ENCODE measurements around the gene LRRK1. TPM values are rescaled to one million over a fixed set of nuclear protein-coding genes. Genes with fewer than 3 reads are reported as not detected.

Gene LRRK1
- total RNA-seq, 2 donors from 2014 or later, result 18.6 to 20.3 TPM

DNA sequence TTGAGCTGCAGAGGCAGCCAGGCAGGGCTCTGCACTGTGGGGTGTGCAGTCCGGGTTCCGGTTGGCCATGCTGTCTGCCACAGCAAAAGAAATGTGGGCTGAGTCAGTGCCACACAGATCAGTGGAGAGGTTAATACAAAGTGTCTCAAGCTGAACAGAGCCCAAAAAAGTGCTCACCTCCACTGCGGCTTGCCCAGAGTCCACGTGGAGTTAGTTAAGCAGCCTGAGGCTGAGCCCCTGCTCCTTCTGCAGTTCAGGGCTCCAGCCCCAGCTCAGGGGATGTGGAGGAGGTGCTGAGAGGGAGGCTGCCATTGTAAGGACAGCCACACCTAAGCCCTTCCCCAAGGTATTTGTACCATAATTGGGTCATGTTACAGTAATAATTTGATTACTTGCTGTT, 85.3 kb downstream of the LRRK1 start:
- intact Hi-C loops (cut with DNase I), result loop anchor here (10.0 kb wide), 1 partner anchor 660 kb away; the partner anchor contains the start of gene ADAMTS17
- peaks cover 5% of the 10 kb centered on the region for H3K4me1 ChIP-seq (replicated peaks)
- H3K4me3 ChIP-seq, result no peak overlapping the region
- no peaks in the 10 kb centered on the region for H3K27me3 ChIP-seq (replicated peaks; ENCODE audit: insufficient read depth)
- H3K36me3 ChIP-seq, result no peaks in the 10 kb centered on the region
- TF ChIP-seq POLR2A (IDR thresholded peaks at IDR 0.05) (no peak), POLR2AphosphoS5 (IDR thresholded peaks at IDR 0.05) (no peak)
- TF ChIP-seq, protein P1, sequence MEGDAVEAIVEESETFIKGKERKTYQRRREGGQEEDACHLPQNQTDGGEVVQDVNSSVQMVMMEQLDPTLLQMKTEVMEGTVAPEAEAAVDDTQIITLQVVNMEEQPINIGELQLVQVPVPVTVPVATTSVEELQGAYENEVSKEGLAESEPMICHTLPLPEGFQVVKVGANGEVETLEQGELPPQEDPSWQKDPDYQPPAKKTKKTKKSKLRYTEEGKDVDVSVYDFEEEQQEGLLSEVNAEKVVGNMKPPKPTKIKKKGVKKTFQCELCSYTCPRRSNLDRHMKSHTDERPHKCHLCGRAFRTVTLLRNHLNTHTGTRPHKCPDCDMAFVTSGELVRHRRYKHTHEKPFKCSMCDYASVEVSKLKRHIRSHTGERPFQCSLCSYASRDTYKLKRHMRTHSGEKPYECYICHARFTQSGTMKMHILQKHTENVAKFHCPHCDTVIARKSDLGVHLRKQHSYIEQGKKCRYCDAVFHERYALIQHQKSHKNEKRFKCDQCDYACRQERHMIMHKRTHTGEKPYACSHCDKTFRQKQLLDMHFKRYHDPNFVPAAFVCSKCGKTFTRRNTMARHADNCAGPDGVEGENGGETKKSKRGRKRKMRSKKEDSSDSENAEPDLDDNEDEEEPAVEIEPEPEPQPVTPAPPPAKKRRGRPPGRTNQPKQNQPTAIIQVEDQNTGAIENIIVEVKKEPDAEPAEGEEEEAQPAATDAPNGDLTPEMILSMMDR (IDR thresholded peaks at IDR 0.05), result no peak
- no peak overlapping the region for H3K27ac ChIP-seq
- no peak for DNase-seq (ENCODE audit: low spot score)
- H3K9me3 ChIP-seq, result no peaks in the 10 kb centered on the region
- 96% methylated on average over 4 of the region's 4 CpGs for WGBS

DNA sequence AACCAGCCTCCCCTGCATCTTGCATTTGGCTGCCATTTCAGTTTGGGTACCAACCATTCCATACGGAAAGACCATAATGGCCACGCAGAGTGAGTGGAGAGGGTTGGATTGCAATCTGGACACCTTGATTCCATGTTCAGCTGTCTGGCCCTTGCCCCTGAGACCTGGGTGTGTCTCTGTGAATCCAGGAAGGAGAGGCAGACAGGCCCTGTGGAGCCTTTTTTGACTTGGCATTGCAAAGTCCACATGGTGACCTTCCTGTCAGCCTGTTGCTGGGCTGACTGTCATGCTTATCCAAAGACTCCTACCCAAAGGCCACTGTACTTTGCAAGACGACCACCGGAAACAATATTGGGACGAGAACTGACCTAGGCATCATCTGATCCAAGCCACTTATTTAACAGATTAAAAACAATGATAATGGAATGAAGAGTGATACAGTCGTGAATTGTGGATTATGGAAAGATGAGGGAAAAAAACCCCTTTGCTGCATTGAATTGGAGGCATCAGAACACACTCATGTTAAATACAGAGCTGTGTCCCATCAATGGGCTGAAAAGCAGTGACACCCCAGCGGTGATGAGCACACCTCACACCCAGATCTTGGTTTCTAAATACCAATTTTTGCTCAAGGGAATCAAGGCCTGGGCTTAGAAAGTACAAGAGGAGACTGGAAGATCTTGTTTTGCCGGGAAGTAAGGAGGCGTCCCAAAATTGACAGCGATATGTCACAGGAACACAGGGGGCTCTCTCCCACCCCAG, 86.0 kb downstream of the LRRK1 start:
- 96% methylated on average over 10 of the region's 10 CpGs for WGBS
- Histone ChIP-seq H3K4me3 (no peak overlapping the region), H3K27me3 (replicated peaks; ENCODE audit: insufficient read depth) (no peaks in the 10 kb centered on the region), H3K9me3 (no peaks in the 10 kb centered on the region), H3K27ac (no peak overlapping the region), H3K36me3 (no peaks in the 10 kb centered on the region), H3K4me1 (replicated peaks) (peaks cover 3% of the 10 kb centered on the region)
- intact Hi-C loops (cut with DNase I), result loop anchor here (10.0 kb wide), 1 partner anchor 660 kb away; the partner anchor contains the start of gene ADAMTS17
- DNase-seq (ENCODE audit: low spot score), result no peak
- TF ChIP-seq, protein P1 (IDR thresholded peaks at IDR 0.05), result no peak
- no peak for TF ChIP-seq POLR2A (IDR thresholded peaks at IDR 0.05)
- no peak for TF ChIP-seq POLR2AphosphoS5 (IDR thresholded peaks at IDR 0.05)

DNA sequence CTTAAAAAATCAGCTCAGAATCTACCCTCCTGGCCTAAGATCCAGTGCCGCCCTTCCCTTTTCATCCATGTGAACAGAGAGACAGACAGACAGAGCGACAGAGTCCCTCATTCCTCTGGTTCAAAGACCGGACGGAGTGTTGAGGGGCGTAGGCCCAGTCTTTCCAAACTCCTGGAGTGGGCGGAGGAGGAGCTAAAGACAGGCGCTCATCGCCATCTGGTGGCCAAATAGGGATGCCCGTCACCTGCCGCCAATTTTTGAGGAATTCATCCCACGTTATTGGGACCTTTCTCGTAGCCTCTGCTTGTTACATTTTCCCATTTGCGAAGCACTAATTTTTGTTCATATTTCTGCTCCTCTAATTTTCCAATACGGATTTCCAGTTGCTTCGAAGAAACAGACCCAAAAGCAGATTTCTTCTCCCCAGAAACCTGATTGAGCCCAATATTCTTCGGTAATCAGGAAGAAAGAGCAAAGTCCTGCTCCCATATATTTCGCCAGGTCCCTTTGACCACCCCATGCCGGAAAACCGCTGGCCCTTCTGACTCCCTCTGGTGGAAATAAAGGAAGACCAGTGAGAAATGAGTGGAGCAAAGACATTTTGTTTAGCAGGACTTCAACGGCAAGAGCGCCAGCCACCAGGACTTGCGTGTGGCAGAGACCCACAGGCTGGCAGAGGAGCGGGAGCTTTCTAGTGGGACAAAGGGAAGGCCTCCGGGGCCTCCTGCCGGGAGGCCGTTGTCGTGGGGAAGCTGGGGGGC, 88.0 kb downstream of the LRRK1 start:
- intact Hi-C loops (cut with DNase I), result loop anchor here (1.0 to 10.0 kb wide), 3 partner anchors 89 to 662 kb away; partner anchors contain the start of gene ADAMTS17

DNA sequence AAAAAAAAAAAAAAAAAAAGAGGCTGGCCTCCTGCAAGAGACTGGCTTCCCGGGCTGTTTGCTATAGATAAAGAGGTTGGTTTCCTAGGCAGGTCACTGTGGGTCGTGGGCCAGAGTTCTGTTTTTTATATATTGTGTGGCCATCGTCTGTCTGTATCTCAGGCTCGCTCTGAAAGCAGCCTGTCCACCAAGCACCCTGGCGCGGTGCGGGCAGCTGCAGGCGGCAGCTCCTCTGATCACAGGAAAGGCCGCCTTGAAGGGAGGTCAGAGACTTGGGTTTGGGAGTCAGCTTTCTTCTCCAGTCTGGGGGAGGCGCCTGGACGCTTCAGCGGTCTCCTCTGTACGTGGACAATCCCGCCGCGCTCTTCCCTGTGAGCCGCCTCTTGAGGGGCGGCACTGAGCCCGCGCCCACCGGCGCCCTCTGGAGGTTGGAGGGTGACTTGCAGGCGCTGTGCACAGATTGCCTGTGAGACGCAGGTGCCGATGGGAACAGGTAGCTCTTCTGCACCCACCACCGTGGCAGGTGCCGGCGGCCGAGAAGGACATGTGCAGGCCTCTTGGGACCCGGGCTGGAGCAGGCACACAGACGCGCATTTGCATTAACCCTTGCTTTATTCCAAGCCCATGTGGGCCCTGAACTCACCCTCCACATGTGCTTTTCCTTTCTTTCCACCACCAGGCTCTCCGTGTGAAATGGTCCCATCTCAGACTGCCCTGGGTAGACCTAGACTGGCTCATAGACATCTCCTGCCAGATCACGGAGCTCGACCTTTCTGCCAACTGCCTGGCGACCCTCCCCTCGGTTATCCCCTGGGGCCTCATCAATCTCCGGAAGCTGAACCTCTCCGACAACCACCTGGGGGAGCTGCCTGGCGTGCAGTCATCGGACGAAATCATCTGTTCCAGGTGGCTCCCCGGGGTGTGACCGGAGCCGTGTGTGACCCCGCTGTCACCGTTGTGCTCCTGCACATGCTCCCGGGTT, 89.3 kb downstream of the LRRK1 start:
- Histone ChIP-seq H3K9me3 (no peaks in the 10 kb centered on the region), H3K27ac (peak overlapping the region in 1 of 2 donors; percentile 51), H3K4me1 (replicated peaks) (no peaks in the 10 kb centered on the region), H3K36me3 (no peaks in the 10 kb centered on the region), H3K4me3 (peak overlapping the region; percentile 25 to 26), H3K27me3 (replicated peaks; ENCODE audit: insufficient read depth) (no peaks in the 10 kb centered on the region)
- intact Hi-C loops (cut with DNase I), result loop anchor here (10.0 kb wide), 1 partner anchor 664 kb away; the partner anchor contains the start of gene ADAMTS17
- DNase-seq (ENCODE audit: low spot score), result peak; percentile 83
- TF ChIP-seq, protein P1 (IDR thresholded peaks at IDR 0.05), result peak; percentile 85 to 96 (median 94)
- TF ChIP-seq POLR2A (IDR thresholded peaks at IDR 0.05), result no peak
- peak; percentile 70 for TF ChIP-seq POLR2AphosphoS5 (IDR thresholded peaks at IDR 0.05)
- 36% methylated on average over 35 of the region's 48 CpGs for WGBS

More for the DNA sequence above, 88.0 kb downstream of the LRRK1 start:
- Histone ChIP-seq H3K27ac (no peak overlapping the region), H3K36me3 (no peaks in the 10 kb centered on the region), H3K27me3 (replicated peaks; ENCODE audit: insufficient read depth) (no peaks in the 10 kb centered on the region), H3K4me3 (no peak overlapping the region), H3K4me1 (replicated peaks) (no peaks in the 10 kb centered on the region), H3K9me3 (no peaks in the 10 kb centered on the region)
- DNase-seq (ENCODE audit: low spot score), result peak; percentile 79
- 31% methylated on average over 27 of the region's 27 CpGs for WGBS
- TF ChIP-seq, protein P1 (IDR thresholded peaks at IDR 0.05), result peak; percentile 87 to 95 (median 94)
- TF ChIP-seq POLR2A (IDR thresholded peaks at IDR 0.05), result no peak
- TF ChIP-seq POLR2AphosphoS5 (IDR thresholded peaks at IDR 0.05), result peak; percentile 64

All from prostate gland (tissue), 2 donors.